Testis (tissue), 2 donors: ENCODE results near the gene TMA7B.

Experiments
- POLR2A ChIP-seq: fragments of 450-650 bp; IDR thresholded peaks from one replicate; pipeline ENCODE4 v1.6.1; 2017; ENCODE audit warnings: antibody characterized with exemption, mild to moderate bottlenecking, moderate library complexity
- TF ChIP-seq, protein P1 (sequence below), 3 experiments: fragments of 450-650 bp in 2 of 3; fragments of 200-600 bp in 1 of 3; sonication (generic) in 1 of 3; IDR thresholded peaks; one replicate each; pipeline ENCODE4 v1.5.1; 2016 to 2019; ENCODE audit warnings: antibody characterized with exemption in 3 of 3, mild to moderate bottlenecking in 2 of 3, moderate library complexity in 1 of 3

DNA sequence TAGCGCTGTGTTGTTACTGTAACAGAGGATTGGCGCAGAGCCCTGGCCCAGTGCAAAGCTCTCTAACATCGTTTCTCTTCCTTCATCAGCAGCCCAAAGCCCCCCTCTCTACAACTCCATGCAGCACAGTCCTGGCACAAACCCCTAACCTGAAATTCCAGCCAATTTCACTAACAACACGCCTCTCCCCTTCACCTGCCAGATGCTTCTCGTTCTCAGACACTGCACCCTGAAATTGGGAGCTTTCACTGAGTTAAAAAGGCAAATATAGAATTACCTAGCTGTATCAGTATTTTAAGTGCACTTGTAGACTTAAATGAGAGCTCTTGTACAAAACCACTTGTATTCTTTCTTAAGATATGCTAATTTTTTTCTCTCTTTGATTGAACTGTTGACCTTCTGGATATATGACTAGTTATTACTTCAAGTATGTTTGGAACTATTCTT lies 43.0 kb upstream of the TMA7B start:
- no peak for TF ChIP-seq POLR2A
- TF ChIP-seq, protein P1, sequence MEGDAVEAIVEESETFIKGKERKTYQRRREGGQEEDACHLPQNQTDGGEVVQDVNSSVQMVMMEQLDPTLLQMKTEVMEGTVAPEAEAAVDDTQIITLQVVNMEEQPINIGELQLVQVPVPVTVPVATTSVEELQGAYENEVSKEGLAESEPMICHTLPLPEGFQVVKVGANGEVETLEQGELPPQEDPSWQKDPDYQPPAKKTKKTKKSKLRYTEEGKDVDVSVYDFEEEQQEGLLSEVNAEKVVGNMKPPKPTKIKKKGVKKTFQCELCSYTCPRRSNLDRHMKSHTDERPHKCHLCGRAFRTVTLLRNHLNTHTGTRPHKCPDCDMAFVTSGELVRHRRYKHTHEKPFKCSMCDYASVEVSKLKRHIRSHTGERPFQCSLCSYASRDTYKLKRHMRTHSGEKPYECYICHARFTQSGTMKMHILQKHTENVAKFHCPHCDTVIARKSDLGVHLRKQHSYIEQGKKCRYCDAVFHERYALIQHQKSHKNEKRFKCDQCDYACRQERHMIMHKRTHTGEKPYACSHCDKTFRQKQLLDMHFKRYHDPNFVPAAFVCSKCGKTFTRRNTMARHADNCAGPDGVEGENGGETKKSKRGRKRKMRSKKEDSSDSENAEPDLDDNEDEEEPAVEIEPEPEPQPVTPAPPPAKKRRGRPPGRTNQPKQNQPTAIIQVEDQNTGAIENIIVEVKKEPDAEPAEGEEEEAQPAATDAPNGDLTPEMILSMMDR (IDR thresholded peaks at IDR 0.05): no peak
